SU-DHL-6 (cell line): ENCODE data around the gene PTGER1.

ENCODE experiments used
- H2AFZ ChIP-seq: fragments of 200-600 bp; sonication (generic); 2 replicates; pipeline ENCODE4 v1.6.1; 2014; ENCODE audit warnings: low read depth, mild to moderate bottlenecking, moderate library complexity, mixed read lengths, antibody characterized with exemption, low read length; ENCODE audit not compliant: severe bottlenecking
- H3F3A ChIP-seq: fragments of 200-600 bp; shearing (Covaris generic); 2 replicates; pipeline ENCODE4 v1.6.0; 2016; ENCODE audit warnings: antibody characterized with exemption, mild to moderate bottlenecking; ENCODE audit not compliant: insufficient read depth
- H3K27ac ChIP-seq: fragments of 200-600 bp; sonication (generic); 2 replicates; pipeline ENCODE4 v1.5.1; 2016; ENCODE audit warnings: low read depth, mild to moderate bottlenecking, low read length, moderate library complexity, mixed read lengths
- H3K27me3 ChIP-seq: fragments of 200-600 bp; sonication (generic), shearing (Covaris generic); 2 replicates; pipeline ENCODE4 v1.6.0; 2014; ENCODE audit warnings: mild to moderate bottlenecking, low read length
- H3K36me3 ChIP-seq: fragments of 200-600 bp; sonication (generic); 2 replicates; pipeline ENCODE4 v1.6.1; 2014; ENCODE audit warnings: mild to moderate bottlenecking, low read length, mixed read lengths
- H3K4me2 ChIP-seq: fragments of 300-600, 200-600 bp; shearing (Covaris generic), sonication (generic); 2 replicates; pipeline ENCODE4 v1.6.0; 2014; ENCODE audit warnings: low read length, low read depth, mild to moderate bottlenecking; ENCODE audit not compliant: poor library complexity, severe bottlenecking
- H3K4me3 ChIP-seq: fragments of 200-600 bp; sonication (generic); 2 replicates; pipeline ENCODE4 v1.5.1; 2014; ENCODE audit warnings: antibody characterized with exemption, low read length, mild to moderate bottlenecking, mixed read lengths; ENCODE audit not compliant: insufficient read depth, poor library complexity, severe bottlenecking
- H3K79me2 ChIP-seq: fragments of 200-600 bp; sonication (generic); 2 replicates; pipeline ENCODE4 v1.6.1; 2014; ENCODE audit warnings: mild to moderate bottlenecking, low read length, moderate library complexity; ENCODE audit not compliant: insufficient read depth
- H3K9ac ChIP-seq: fragments of 200-600 bp; sonication (generic); 2 replicates; pipeline ENCODE4 v1.7.0; 2014; ENCODE audit warnings: mild to moderate bottlenecking, low read length
- H3K9me2 ChIP-seq: fragments of 200-600 bp; sonication (generic); replicated peaks from 2 replicates; pipeline ENCODE4 v1.6.1; 2014; ENCODE audit warnings: low read length; ENCODE audit not compliant: insufficient read depth
- H3K9me3 ChIP-seq: fragments of 200-600 bp; sonication (generic); 2 replicates; pipeline ENCODE4 v1.6.1; 2014; ENCODE audit warnings: low read length, mixed read lengths; ENCODE audit not compliant: insufficient read depth
- H4K20me1 ChIP-seq: fragments of 200-600 bp; sonication (generic); 2 replicates; pipeline ENCODE4 v1.6.1; 2014; ENCODE audit warnings: low read depth, mild to moderate bottlenecking, antibody characterized with exemption, low read length, moderate library complexity, mixed read lengths
- EZH2phosphoT487 ChIP-seq: fragments of 200-600 bp; sonication (generic), shearing (Covaris generic); conservative IDR thresholded peaks from 2 replicates; pipeline ENCODE4 v1.6.1; 2018; ENCODE audit warnings: mild to moderate bottlenecking, antibody characterized with exemption, low read length, moderate library complexity, mixed read lengths
- TF ChIP-seq, protein P1 (sequence below): fragments of 200-600 bp; sonication (generic); IDR thresholded peaks from one replicate; pipeline ENCODE4 v1.5.1; 2017; ENCODE audit warnings: antibody characterized with exemption, mild to moderate bottlenecking, low read length, moderate library complexity; ENCODE audit not compliant: insufficient read depth, poor library complexity, severe bottlenecking

The PTGER1 gene

GRCh38 chr19:14517840-14518505 is 42.8 kb upstream of the PTGER1 start, which contains the start of gene DNAJB1:
Gene DNAJB1, minus strand, starts transcription at chr19:14518397. Its CDS starts 48 bp downstream, at chr19:14518349.
- H2AFZ ChIP-seq, result peak within 1 kb of the TSS; percentile 72
- H3K79me2 ChIP-seq, result peaks cover 24% of the 10 kb centered on the region
- no peaks in the 10 kb centered on the region for H3K27me3 ChIP-seq
- H3K9me2 ChIP-seq, result no peaks in the 10 kb centered on the region
- peak within 1 kb of the TSS; percentile 90 for H3K4me3 ChIP-seq
- no peaks in the 10 kb centered on the region for H3K36me3 ChIP-seq
- peak within 1 kb of the TSS; percentile 71 for H3K27ac ChIP-seq
- peaks cover 22% of the 10 kb centered on the region; the same call in 1 of the 2 replicates for H3F3A ChIP-seq
- H3K9ac ChIP-seq, result peak within 1 kb of the TSS; percentile 84
- TF ChIP-seq, protein P1, sequence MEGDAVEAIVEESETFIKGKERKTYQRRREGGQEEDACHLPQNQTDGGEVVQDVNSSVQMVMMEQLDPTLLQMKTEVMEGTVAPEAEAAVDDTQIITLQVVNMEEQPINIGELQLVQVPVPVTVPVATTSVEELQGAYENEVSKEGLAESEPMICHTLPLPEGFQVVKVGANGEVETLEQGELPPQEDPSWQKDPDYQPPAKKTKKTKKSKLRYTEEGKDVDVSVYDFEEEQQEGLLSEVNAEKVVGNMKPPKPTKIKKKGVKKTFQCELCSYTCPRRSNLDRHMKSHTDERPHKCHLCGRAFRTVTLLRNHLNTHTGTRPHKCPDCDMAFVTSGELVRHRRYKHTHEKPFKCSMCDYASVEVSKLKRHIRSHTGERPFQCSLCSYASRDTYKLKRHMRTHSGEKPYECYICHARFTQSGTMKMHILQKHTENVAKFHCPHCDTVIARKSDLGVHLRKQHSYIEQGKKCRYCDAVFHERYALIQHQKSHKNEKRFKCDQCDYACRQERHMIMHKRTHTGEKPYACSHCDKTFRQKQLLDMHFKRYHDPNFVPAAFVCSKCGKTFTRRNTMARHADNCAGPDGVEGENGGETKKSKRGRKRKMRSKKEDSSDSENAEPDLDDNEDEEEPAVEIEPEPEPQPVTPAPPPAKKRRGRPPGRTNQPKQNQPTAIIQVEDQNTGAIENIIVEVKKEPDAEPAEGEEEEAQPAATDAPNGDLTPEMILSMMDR, result no peak
- no peak for TF ChIP-seq EZH2phosphoT487
- H3K4me2 ChIP-seq, result peak within 1 kb of the TSS; percentile 76
- H3K9me3 ChIP-seq, result no peaks in the 10 kb centered on the region
- 0 out of 2 replicates have a peak, but pooled peaks cover 6% of the 10 kb centered on the region for H4K20me1 ChIP-seq

DNA sequence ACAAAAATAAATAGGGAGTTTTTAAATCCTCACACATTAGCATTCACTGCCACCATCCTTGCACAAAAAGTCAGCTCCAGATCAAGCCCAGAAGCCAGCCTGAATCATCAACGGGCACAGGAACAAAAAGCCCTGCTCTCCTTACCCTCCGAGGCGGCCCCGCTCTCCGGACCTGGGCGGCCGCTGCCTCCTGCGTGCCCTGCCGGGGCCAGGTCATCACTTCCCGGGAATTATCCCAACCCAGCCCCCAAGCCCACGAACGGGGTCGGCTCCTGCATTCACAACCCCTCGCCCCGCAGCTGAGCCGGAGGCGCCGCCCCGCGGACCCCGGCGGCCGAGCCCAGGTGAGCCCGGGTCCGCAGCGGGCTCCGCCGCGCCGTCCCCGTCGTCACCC is 42.3 kb upstream of the PTGER1 start:
- Histone ChIP-seq H3F3A (peaks cover 22% of the 10 kb centered on the region; the same call in 1 of the 2 replicates), H3K36me3 (no peaks in the 10 kb centered on the region), H3K27ac (no peak overlapping the region; the same call in 1 of the 2 replicates), H3K9ac (peak overlapping the region; percentile 84), H3K4me2 (peak overlapping the region; percentile 76), H2AFZ (no peak overlapping the region), H4K20me1 (0 out of 2 replicates have a peak, but pooled peaks cover 6% of the 10 kb centered on the region), H3K9me3 (no peaks in the 10 kb centered on the region), H3K4me3 (peak overlapping the region; percentile 90), H3K27me3 (no peaks in the 10 kb centered on the region), H3K79me2 (peaks cover 24% of the 10 kb centered on the region), H3K9me2 (no peaks in the 10 kb centered on the region)
- TF ChIP-seq, protein P1, result no peak
- TF ChIP-seq EZH2phosphoT487, result no peak

- H3K9me2 ChIP-seq, result no peaks in the 10 kb centered on the region
- H2AFZ ChIP-seq, result no peak overlapping the region
- no peaks in the 10 kb centered on the region for H3K36me3 ChIP-seq
- no peaks in the 10 kb centered on the region for H3K27me3 ChIP-seq
- H3K4me2 ChIP-seq, result peak overlapping the region; percentile 76
- H3K9me3 ChIP-seq, result no peaks in the 10 kb centered on the region
- H3K4me3 ChIP-seq, result peak overlapping the region; percentile 90
- H3K79me2 ChIP-seq, result peaks cover 24% of the 10 kb centered on the region
- H3F3A ChIP-seq, result peaks cover 22% of the 10 kb centered on the region; the same call in 1 of the 2 replicates
- 0 out of 2 replicates have a peak, but pooled peaks cover 6% of the 10 kb centered on the region for H4K20me1 ChIP-seq
- H3K9ac ChIP-seq, result peak overlapping the region; percentile 84
- TF ChIP-seq, protein P1, result no peak
- TF ChIP-seq EZH2phosphoT487, result no peak
- no peak overlapping the region for H3K27ac ChIP-seq
Measured at GRCh38 chr19:14516746-14517438, 41.7 kb upstream of the PTGER1 start.
